Measurements from ENCODE around the gene NUP107. TPM values are rescaled to one million over a fixed set of nuclear protein-coding genes. Genes with fewer than 3 reads are reported as not detected.

Gene NUP107
- total RNA-seq, 1 experiment from 2014 or later: 82.3 TPM

DNA sequence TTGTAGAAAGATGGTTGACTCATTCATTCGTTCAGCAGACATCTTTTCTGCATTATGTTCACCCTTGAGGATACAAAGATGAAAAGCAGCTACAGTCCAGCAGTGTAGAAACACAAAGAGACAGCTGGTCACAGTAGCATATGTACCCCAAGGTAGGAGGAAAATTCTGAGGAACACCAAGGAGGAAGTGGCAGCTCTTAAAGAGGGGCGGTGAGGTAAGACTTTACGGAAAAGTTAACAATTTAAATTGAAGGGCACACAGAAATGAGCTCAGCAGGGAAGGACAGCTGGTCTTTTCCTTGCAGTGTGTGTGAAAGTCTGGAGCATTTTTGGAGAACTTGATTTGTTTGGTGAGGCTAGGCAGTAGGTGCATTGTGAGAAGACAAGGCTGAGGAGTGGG is 62.7 kb downstream of the NUP107 start:
- Histone ChIP-seq H3K4me1 (ENCODE audit: control insufficient read depth, insufficient read depth, low read length) (peaks cover 8% of the 10 kb centered on the region; the same call in 1 of the 2 replicates), H3K9me3 (ENCODE audit: control insufficient read depth, insufficient read depth, low read depth, low read length) (no peaks in the 10 kb centered on the region), H3K27me3 (ENCODE audit: control insufficient read depth, insufficient read depth, low read length) (no peaks in the 10 kb centered on the region), H3K4me3 (ENCODE audit: low read depth in 2 of 2, low read length in 2 of 2) (no peak overlapping the region), H3K27ac (ENCODE audit: low read length) (no peak overlapping the region), H3K36me3 (ENCODE audit: control insufficient read depth, insufficient read depth, low read length) (peaks cover 3% of the 10 kb centered on the region; the same call in 1 of the 2 replicates)
- ATAC-seq: no peak
- intact Hi-C loops (cut with micrococcal nuclease; ENCODE audit: unreplicated experiment): no loop called here
- no peak for DNase-seq (ENCODE audit: low read depth, low spot score)
- CTCF ChIA-PET: no interaction called here
- POLR2A ChIA-PET: no interaction called here
- TF ChIP-seq TCF7L2 (IDR thresholded peaks at IDR 0.05; ENCODE audit: low read depth, low read length): no peak
- TF ChIP-seq, protein P1, sequence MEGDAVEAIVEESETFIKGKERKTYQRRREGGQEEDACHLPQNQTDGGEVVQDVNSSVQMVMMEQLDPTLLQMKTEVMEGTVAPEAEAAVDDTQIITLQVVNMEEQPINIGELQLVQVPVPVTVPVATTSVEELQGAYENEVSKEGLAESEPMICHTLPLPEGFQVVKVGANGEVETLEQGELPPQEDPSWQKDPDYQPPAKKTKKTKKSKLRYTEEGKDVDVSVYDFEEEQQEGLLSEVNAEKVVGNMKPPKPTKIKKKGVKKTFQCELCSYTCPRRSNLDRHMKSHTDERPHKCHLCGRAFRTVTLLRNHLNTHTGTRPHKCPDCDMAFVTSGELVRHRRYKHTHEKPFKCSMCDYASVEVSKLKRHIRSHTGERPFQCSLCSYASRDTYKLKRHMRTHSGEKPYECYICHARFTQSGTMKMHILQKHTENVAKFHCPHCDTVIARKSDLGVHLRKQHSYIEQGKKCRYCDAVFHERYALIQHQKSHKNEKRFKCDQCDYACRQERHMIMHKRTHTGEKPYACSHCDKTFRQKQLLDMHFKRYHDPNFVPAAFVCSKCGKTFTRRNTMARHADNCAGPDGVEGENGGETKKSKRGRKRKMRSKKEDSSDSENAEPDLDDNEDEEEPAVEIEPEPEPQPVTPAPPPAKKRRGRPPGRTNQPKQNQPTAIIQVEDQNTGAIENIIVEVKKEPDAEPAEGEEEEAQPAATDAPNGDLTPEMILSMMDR (IDR thresholded peaks at IDR 0.05): no peak
- TF ChIP-seq SIN3A (IDR thresholded peaks at IDR 0.05; ENCODE audit: borderline replicate concordance, insufficient read depth, low read depth, low read length): no peak
- no peak for TF ChIP-seq POLR2AphosphoS5 (IDR thresholded peaks at IDR 0.05; ENCODE audit: low read depth, low read length)
- TF ChIP-seq, protein P2, sequence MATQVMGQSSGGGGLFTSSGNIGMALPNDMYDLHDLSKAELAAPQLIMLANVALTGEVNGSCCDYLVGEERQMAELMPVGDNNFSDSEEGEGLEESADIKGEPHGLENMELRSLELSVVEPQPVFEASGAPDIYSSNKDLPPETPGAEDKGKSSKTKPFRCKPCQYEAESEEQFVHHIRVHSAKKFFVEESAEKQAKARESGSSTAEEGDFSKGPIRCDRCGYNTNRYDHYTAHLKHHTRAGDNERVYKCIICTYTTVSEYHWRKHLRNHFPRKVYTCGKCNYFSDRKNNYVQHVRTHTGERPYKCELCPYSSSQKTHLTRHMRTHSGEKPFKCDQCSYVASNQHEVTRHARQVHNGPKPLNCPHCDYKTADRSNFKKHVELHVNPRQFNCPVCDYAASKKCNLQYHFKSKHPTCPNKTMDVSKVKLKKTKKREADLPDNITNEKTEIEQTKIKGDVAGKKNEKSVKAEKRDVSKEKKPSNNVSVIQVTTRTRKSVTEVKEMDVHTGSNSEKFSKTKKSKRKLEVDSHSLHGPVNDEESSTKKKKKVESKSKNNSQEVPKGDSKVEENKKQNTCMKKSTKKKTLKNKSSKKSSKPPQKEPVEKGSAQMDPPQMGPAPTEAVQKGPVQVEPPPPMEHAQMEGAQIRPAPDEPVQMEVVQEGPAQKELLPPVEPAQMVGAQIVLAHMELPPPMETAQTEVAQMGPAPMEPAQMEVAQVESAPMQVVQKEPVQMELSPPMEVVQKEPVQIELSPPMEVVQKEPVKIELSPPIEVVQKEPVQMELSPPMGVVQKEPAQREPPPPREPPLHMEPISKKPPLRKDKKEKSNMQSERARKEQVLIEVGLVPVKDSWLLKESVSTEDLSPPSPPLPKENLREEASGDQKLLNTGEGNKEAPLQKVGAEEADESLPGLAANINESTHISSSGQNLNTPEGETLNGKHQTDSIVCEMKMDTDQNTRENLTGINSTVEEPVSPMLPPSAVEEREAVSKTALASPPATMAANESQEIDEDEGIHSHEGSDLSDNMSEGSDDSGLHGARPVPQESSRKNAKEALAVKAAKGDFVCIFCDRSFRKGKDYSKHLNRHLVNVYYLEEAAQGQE (IDR thresholded peaks at IDR 0.05; ENCODE audit: insufficient read depth in 1 of 2, low read depth in 2 of 2, low read length in 1 of 2): no peak
- in situ Hi-C loops (cut with HindIII; ENCODE audit: low pct_unique_long_range_greater_than_20kb, low sequenced_read_pairs): no loop called here
- no TSS peak for BruUV-seq (replicated peaks)

DNA sequence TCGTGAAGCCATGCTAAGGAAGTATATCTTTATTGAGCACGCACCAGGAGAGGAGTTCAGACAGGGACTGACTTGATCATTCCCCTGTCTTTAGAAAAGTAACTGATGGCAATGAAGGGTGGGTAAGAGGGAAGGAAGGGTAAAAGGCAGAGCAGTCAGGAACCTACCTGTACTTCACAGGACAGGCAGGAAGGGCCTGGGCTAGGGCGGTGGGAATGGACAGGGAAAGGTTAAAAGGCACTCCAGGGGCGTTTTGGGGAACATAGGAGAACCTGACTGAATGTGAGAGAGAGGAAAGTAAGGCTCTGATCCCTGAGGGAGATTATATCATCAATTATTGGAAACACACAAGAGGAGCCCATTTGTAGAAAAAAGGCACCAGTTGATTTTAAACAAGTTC is 63.1 kb downstream of the NUP107 start:
- H3K4me1 ChIP-seq (ENCODE audit: control insufficient read depth, insufficient read depth, low read length): peaks cover 8% of the 10 kb centered on the region; the same call in 1 of the 2 replicates
- no peaks in the 10 kb centered on the region for H3K27me3 ChIP-seq (ENCODE audit: control insufficient read depth, insufficient read depth, low read length)
- ATAC-seq: no peak
- in situ Hi-C loops (cut with HindIII; ENCODE audit: low pct_unique_long_range_greater_than_20kb, low sequenced_read_pairs) (no loop called here), intact Hi-C loops (cut with micrococcal nuclease; ENCODE audit: unreplicated experiment) (no loop called here)
- ChIA-PET POLR2A (no interaction called here), CTCF (no interaction called here)
- TF ChIP-seq, protein P2 (IDR thresholded peaks at IDR 0.05; ENCODE audit: insufficient read depth in 1 of 2, low read depth in 2 of 2, low read length in 1 of 2): no peak
- TF ChIP-seq SIN3A (IDR thresholded peaks at IDR 0.05; ENCODE audit: borderline replicate concordance, insufficient read depth, low read depth, low read length): no peak
- TF ChIP-seq TCF7L2 (IDR thresholded peaks at IDR 0.05; ENCODE audit: low read depth, low read length): no peak
- TF ChIP-seq POLR2AphosphoS5 (IDR thresholded peaks at IDR 0.05; ENCODE audit: low read depth, low read length): no peak
- TF ChIP-seq, protein P1 (IDR thresholded peaks at IDR 0.05): no peak
- H3K27ac ChIP-seq (ENCODE audit: low read length): no peak overlapping the region
- no TSS peak for BruUV-seq (replicated peaks)
- H3K36me3 ChIP-seq (ENCODE audit: control insufficient read depth, insufficient read depth, low read length): peaks cover 3% of the 10 kb centered on the region; the same call in 1 of the 2 replicates
- DNase-seq (ENCODE audit: low read depth, low spot score): no peak
- no peaks in the 10 kb centered on the region for H3K9me3 ChIP-seq (ENCODE audit: control insufficient read depth, insufficient read depth, low read depth, low read length)
- no peak overlapping the region for H3K4me3 ChIP-seq (ENCODE audit: low read depth in 2 of 2, low read length in 2 of 2)
